HL-60/S4 treated with phorbol 12-myristate 13-acetate at 8.2 ng/mL for 4 days and 3 days (cell line): ENCODE measurements around the gene EXD3.
"Not testable (repeated sequence)": the region's sequence is repeated elsewhere in the genome, so short reads cannot be mapped to it uniquely, and the experiment has no call there.

Experiments
- in situ Hi-C: fragments of 300-500 bp; cut with MboI; formaldehyde crosslinking; loops from 2 replicates; pipeline ENCODE4 v1.15.0; 2022; ENCODE audit warnings: low sequenced_read_pairs

The EXD3 gene

GRCh38 chr9:137381501-137382443, 41.2 kb downstream of the EXD3 start:
- in situ Hi-C loops: no loop called here

- in situ Hi-C loops: no loop called here
Observed at GRCh38 chr9:137380606-137381005, 42.4 kb downstream of the EXD3 start.

- in situ Hi-C loops: no loop called here
Observed at GRCh38 chr9:137380171-137380570, 42.8 kb downstream of the EXD3 start.

GRCh38 chr9:137379761-137380161, 43.2 kb downstream of the EXD3 start:
- in situ Hi-C loops: no loop called here

GRCh38 chr9:137378688-137379410, 44.1 kb downstream of the EXD3 start:
- in situ Hi-C loops: not testable (repeated sequence)

- in situ Hi-C loops: no loop called here
Observed at GRCh38 chr9:137376386-137376785, 46.6 kb downstream of the EXD3 start.

- in situ Hi-C loops: no loop called here
Observed at GRCh38 chr9:137375321-137376058, 47.5 kb downstream of the EXD3 start.

GRCh38 chr9:137374131-137374845, 48.7 kb downstream of the EXD3 start:
- in situ Hi-C loops: no loop called here

- in situ Hi-C loops: no loop called here
Observed at GRCh38 chr9:137373611-137373980, 49.4 kb downstream of the EXD3 start.

GRCh38 chr9:137372693-137373610, 50.0 kb downstream of the EXD3 start:
- in situ Hi-C loops: no loop called here

- in situ Hi-C loops: no loop called here
Observed at GRCh38 chr9:137371946-137372651, 50.9 kb downstream of the EXD3 start.

GRCh38 chr9:137371521-137371941, 51.4 kb downstream of the EXD3 start:
- in situ Hi-C loops: no loop called here

GRCh38 chr9:137370865-137371520, 52.0 kb downstream of the EXD3 start:
- in situ Hi-C loops: no loop called here

GRCh38 chr9:137369911-137370764, 52.8 kb downstream of the EXD3 start:
- in situ Hi-C loops: no loop called here

GRCh38 chr9:137369061-137369787, 53.7 kb downstream of the EXD3 start:
- in situ Hi-C loops: no loop called here

- in situ Hi-C loops: no loop called here
Observed at GRCh38 chr9:137368431-137369035, 54.4 kb downstream of the EXD3 start.
